HG02870 (cell line): ENCODE results near the gene MS4A18.

Source experiments
- ATAC-seq: cut with Tn5 transposase; IDR thresholded peaks from one replicate; pipeline ENCODE4 v1.9.1; 2021; ENCODE audit warnings: mild to moderate bottlenecking, moderate library complexity; ENCODE audit not compliant: unreplicated experiment

The MS4A18 gene

DNA sequence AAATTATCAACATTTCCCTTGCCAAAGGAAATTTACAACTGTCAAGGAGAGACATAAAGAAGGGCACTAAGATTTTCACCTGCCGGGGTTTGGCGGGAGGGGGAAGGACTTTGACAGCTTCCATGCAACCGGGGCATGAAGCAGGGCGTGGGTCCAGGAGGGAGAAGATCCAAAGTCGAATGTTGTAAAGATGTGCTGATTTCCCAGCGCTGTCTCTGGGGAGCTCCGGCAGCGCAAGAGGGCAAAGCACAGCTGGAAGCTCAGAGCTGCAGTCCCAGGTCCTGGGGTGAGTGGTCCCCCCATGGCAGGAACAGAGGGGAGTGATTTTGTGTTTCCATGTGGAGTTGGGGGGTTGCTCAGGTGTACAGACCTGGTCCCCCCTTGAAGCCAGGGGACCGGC is 60.6 kb downstream of the MS4A18 start, which contains the start of gene MS4A10:
Gene MS4A10, plus strand, starts transcription at position 198 of the 400 bp plus-strand sequence. CDS start 5,003 bp downstream, outside the sequence.
- ATAC-seq = no peak

- no peak for ATAC-seq
These were observed 61.4 kb downstream of the MS4A18 start for GRCh38 chr11:60785806-60786361.

DNA sequence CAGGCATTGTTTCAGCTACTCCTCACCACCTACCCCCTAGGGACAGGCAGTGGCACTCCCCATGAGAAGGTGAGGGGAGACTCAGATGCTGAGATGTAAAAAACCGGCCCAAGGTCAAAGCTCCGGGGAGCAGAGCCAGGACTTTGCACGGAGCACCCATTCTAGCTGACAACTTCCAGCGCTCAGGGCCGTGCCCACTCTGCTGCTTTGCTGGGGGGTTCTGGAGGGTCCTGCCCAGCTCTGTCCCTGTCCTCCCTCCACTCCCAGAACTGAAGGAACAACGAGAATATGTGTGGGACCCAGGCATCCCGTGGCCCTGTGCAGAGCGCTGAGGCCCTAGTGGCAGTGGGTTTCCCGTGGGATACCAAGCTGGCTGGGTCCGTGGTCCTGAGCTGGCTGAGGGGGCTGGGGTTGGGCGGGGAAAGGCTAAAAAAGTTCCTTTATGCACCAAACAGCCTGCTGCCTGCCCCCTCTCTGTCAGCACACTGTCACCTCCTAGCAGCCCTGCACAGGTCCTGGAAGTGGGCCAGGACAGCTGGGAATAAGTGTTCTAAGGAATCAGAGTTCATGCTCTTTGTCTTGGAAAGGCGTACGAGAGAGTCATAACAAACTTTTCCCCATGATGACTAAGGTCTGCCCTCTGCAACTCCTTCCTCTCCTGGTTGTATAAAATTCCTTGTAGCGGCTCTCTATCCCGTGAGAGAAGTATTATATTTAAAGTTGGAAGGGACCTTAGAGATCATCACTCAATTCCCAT is 62.5 kb downstream of the MS4A18 start:
- ATAC-seq = no peak

GRCh38 chr11:60788401-60789125 is 64.0 kb downstream of the MS4A18 start:
- ATAC-seq = no peak

DNA sequence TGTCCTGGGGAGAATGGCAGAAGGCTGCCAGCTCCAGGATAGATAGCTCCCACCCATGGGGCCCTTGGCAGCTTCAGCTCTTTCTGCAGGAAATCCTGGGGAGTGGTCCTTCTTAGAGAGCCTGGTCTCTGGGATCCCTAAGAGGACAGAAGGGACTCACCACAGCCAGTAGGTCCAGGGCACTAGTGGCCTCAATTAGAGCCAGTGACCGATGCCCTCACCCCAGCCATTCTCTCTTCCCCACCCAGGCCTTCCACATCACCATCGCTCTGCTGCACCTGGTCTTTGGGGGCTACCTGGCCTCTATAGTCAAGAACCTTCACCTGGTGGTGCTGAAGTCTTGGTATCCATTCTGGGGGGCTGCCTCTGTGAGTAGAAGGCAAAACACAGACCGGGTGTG is 66.2 kb downstream of the MS4A18 start:
- ATAC-seq = no peak

GRCh38 chr11:60791153-60791933 is 66.8 kb downstream of the MS4A18 start:
- ATAC-seq = no peak

DNA sequence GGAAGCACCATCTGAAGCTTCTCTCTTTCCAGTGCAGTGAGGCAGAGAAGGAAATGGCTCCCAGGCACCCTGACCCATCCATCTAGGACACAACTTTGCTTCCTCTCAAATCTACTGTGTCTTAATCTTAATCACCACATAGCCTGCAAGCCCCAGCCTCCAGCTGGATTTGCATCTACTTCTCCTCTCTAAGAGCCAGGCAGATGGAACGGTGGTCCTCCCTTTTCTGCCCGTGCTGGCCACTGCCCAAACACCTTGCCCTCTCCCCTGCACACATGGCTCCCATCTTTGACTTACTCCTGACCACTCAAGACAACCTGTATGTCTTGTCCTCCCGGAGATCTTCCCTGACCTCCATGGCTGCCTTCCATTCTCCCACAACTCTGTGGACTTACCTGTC is 68.0 kb downstream of the MS4A18 start:
- no peak for ATAC-seq
